Stimulated activated CD4-positive, alpha-beta T cell treated with anti-CD3 and anti-CD28 coated beads, TNF-alpha, amount 100 ng/mL, for 48 hours (primary cell): ENCODE results near the gene JOSD2.

Experiments
- DNase-seq, 3 donors: peaks; one replicate each; pipeline ENCODE4 v3.0.0-alpha.2; 2020; ENCODE audit warnings: low read depth in 3 of 3

JOSD2 gene, protein sequence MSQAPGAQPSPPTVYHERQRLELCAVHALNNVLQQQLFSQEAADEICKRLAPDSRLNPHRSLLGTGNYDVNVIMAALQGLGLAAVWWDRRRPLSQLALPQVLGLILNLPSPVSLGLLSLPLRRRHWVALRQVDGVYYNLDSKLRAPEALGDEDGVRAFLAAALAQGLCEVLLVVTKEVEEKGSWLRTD

DNA sequence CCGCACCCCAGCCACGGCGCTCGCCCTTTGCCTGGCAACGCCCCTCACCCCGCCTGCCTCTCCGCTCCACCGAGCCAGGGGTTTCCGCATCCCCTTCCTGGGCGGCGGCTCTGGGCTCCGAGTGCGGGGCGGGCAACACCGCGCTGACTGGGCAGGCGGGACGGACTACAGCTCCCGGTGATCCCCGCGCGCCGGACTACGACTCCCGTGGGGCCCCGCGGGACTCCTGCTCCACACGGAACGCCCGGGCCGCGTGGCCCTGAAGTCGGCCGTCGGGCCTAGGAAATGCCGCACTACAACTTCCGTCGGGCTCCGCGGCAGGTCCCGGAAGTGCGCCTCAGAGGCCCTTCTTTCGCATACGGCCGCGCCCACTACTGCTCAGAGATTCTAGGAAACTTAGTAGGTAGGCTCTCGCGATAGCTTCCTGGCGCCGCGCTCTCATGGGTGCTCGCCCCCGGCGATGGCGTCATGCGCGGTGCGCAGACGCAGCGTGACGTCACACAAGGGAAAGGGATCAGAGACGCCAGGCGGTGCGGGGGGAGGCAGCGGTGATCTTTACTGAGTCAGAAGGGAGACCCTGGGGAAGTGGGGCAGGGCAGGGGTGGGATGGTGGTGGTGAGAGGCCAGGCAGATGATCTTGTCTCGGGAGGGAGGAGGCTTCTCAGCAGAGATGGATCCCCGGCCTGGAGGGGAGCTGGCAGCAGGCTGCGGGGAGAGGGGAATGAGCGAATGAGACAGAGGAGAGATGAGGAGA is at the start of gene JOSD2:
Gene JOSD2 (minus strand): TSS at position 123 of the 754 bp plus-strand sequence. CDS start 760 bp downstream, outside the sequence.
- DNase-seq, result peak; percentile 91 to 97 (median 94)

DNA sequence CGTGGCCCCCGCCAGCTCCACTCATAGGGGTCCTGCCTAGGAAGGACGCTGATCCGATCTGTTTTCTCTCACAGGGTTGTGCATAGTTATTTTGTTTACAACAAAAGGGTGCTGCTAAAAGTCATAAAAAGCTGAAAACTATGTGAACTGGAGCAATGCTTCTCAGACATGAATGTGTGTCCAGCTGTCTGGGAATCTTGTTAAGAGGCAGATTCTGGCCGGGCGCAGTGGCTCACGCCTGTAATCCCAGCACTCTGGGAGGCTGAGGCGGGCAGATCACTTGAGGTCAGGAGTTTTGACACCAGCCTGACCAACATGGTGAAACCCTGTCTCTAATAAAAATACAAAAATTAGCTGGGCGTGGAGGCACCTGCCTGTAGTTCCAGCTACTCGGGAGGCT is 48.6 kb upstream of the JOSD2 start:
- no peak for DNase-seq

DNA sequence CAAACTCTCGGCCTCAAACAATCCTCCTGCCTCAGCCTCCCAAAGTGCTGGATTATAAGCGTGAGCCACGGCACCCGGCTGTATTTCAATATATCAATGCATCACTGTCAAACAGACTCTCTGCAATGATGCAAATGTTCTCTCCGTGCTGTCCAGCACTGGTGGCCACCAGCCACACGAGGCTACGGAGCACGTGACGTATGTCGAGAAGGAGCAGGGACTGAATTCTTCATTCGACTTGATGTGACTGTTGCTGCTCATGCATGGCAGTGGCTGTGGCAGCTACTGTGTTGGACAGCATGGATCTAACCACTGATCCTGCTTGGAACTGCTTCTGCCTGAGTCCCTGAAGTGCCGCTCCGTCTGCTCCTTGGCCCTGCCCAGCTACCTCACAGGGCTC is 47.5 kb upstream of the JOSD2 start:
- DNase-seq, result no peak

DNA sequence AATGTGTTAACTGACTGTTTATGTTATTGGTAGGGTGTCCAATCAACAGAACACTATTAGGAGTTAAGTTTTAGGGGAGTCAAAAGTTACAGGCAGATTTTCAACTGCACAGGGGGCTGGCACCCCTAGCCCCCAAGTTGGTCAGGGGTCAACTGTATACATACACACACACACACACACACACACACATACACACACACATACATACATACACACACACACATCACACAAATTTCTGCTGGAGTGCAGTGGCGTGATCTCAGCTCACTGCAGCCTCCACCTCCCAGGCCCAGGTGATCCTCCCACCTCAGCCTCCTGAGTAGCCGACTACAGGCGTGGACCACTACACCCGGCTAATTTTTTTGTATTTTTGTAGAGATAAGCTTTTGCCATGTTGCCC is 47.0 kb upstream of the JOSD2 start:
- no peak for DNase-seq

DNA sequence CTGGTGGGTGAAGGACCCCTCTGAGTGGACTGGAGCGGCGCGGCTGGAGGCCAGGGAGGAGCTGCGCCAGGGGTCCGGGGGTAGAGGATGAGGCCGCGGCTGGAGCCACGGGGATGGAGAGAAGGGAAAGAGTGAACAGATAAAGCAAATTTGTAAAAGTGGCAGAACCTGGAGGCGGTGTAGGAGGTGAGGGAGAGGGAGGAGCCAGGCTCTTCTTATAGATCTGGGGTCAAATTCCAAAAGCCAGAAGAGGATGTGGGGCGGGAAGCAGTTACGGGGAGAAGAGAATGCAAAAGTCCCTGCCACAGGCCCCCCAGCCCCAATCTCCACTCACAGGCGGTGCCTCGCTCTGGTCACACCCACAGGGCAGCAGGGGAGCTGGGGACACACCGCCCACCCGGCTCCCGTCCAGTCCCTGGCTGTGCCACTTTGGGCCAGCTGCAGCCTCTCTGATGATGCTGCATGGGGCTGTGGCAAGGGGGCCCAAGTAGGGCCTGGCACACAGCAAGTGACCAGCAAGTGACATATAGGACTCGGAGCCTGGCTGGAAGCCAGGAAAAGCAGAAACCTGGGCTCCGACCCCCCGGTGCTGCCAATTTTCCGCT is 46.1 kb upstream of the JOSD2 start:
- no peak for DNase-seq

DNA sequence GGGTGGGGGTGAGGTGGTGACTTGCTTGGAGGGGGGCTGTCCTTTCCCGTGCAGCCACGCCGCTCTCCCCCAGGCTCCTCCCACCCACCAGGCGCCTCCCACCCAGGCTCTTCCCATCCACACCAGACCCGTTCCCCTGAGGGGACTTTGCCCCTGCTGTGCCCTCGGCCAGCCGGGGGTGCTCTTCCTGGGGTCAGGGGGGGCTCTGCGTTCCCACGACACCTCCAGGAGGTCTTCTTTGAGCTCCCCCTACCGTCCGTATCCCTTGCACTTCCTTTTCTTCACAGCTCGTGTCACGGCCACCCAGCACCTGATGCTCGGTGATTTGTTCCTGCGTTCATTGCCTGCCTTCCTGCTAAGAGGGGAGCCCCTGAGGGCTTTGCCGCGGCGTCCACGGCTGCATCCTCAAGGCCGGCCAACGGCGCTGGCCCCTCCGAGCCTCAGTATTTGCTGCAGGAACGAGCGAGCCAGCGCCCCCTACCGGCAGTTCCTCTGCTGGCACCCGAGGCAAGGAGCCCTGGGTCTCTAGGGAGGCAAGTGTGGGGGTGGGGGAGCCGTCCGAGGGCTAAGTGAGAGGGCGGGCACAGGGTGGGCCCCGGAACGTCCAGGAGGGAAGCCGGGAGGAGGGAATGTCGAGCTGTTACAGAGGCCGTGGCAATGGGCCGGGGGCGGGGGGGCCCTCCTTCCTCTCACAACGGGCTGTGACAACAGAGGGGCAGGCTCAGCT is 45.5 kb upstream of the JOSD2 start:
- peak; percentile 53 to 76 (median 61) for DNase-seq

DNA sequence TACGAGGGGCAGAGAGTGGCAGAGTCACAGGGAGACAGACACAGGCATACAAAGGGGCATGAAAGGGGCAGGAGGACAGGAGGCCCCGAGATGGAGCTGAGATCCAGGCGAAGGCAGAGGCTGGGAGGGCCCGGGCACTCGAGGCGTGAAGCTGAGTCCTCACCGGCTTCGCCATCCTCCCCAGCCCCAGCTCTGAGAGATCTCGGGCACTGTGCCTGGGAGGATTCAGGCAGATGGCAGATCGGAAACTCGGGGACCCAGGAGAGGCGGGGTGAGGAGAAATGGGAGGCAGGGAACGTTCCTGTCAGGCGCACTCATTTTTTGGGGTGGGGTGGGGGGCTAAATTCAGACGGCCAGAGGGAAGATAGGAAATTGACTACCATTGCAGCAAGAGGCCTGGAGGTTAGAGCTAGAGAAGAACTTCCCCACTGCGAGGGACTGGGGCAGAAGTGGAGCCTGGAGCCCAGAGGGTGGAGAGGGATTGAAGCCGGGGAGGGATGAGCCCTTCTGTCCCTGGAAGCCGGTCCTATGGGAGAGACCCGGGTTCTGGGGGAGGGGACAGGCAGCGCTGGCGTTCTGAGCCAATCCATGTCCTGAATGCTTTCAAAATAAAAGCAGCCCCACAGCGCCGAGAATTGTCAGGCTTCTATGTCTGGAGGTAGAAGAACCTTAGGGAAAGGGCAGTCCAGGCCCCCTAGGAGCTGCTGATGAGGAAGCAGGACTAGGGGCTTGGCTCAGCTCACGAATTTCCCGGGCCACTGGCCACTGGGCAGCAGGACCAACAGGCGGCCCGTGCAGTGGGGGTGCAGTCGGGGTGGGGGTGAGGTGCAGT is 44.7 kb upstream of the JOSD2 start:
- DNase-seq, result no peak

DNA sequence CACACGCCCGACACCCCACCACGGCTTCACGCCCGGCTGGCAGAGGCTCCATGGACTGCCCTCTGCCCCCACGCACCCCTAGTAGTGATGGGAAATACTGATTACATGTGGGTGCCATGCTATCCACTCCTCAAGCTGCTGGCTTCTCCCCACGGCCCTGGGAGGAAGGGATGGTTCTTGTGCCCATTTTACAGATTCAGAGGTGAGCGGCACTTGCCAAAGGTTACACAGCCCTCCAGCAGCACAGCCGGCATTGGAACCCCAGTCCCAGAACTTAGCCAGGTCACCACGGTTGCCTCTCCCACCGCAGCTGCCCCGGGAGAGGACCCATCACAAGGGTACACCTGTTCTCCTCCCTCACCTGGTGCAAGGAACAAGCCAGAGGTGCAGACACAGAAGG is 44.0 kb upstream of the JOSD2 start:
- DNase-seq, result no peak

DNA sequence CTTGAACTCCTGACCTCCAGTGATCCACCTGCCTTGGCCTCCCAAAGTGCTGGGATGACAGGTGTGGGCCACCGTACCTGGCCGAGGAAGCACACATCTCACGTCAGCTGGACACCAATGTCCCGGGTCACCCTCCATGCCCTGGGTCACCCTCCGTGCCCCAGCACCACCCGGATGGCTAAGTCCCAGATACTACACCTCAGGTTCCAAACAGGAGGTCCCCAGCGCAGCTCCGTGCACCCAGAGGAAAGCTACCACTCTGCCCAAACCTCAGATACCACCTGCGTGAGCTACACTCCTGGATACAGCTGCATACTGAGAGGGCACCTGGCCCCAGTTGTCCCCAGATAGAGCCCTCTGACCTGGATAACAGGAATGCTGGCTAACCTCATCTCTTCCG is 43.2 kb upstream of the JOSD2 start:
- DNase-seq, result no peak

DNA sequence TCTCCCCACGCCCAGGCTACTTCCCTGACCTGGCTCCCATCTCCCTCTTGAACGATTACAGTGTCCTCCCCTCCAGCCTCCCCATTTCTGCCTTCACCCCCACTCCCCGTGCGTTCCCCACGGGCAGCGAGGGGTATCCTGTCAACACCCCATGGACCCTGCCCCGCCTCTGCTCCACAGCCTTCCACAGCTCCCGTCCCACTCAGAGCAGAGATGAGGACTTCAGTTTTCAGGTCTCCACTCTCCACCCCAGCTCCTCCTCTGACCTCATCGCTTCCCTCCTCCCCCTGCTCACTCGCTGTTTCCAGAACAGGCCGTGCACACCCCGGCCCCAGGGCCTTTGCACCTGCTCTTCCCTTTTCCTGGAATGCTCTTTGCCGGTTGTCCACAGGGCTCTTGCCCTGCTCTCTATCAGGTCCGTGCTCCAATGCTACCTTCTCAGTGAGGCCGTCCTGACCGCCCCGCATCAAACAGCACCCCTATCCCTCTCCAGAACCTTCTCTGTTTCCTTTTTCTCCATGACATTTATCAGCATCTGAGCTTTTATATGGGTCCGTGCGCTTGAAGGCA is 42.2 kb upstream of the JOSD2 start:
- DNase-seq, result no peak

DNA sequence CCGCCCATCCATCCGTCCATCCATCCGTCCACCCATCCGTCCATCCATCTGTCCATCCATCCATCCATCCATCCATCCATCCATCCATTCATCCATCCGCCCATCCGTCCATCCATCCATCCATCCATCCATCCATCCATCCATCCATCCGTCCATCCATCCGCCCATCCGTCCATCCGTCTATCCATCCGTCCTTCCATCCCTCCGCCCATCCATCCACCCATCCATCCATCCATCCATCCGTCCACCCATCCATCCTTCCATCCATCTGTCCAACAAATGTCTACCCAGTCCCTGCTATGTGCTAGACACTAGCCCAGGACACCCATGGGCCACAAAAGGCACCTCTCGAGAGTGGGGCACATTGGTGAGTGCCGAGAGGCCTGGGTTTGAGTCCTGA is 41.5 kb upstream of the JOSD2 start:
- DNase-seq, result no peak

DNA sequence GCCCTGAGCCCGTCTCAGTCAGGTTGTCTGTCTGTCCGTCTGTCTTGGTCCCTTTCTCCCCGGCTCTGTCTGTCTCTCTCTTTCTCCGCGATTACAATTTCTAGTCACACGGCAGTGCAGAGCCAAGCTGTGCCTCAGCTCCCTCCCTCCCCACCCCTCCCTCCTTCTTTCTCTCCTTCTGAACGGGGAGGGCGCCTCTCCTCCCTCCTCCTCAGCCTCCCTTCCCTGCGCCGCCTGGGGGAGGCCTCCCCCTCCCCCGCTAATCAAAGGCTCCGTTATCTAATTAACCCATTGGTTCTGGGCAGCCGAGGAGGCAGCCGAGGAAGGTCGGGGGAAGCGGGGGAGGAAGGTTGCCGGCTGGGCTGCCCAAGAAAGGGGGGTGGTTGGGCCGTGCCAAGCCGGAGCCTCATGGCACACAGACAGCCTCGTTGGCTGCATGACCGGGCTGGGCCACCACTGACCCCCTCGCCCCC is 40.8 kb upstream of the JOSD2 start:
- DNase-seq, result no peak

DNA sequence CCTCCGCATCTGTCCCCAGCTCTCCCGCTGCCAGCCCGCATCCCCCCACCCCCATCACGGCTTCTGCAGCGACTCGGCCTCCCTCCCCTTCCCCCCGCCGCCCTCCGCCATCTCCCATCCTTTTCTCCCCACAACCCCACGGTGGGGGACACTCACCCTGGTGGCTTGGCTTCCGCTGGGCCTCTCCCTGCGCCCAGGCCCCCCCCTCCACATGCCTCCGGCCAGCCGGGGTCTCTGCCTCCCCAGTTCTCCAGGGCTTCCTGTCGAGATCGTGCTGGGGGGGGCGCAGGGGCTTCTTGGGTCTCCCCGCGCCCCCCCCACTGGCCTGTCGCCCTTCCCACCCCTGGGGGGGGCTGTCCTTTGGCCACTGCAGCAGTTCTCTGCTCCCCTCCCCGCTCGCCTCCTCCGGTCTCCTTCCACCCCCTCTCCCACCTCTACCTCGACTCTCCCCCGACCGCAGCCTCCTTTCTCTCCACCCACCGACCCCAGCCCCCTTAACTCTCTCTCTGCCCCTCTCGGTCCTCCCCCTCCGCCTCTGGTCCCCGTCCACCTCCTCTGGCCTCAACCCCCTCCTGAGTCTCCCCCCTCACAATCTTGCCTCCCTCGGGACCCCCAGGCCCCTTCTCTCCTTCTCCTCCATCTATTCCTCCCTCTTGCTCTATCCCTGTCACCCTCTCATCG is 40.2 kb upstream of the JOSD2 start:
- no peak for DNase-seq

DNA sequence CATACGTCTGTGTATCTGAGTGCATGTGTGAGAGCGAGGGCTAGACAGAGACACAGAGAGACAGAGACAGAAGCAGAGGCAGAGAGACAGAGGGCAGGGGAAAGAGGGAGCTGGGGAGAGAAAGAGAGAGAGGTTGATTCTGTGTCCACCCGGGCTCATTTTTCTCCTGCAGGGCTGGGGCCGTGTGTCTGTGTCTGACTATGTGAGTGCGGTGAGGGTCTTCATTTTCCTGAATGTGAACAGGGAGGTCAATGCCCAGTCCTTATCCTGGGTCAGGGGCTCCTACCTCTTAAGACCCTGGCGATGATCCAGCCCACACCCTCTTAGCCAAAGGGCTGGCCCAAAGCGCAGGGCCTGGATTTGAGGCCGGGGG is 39.6 kb upstream of the JOSD2 start:
- no peak for DNase-seq

DNA sequence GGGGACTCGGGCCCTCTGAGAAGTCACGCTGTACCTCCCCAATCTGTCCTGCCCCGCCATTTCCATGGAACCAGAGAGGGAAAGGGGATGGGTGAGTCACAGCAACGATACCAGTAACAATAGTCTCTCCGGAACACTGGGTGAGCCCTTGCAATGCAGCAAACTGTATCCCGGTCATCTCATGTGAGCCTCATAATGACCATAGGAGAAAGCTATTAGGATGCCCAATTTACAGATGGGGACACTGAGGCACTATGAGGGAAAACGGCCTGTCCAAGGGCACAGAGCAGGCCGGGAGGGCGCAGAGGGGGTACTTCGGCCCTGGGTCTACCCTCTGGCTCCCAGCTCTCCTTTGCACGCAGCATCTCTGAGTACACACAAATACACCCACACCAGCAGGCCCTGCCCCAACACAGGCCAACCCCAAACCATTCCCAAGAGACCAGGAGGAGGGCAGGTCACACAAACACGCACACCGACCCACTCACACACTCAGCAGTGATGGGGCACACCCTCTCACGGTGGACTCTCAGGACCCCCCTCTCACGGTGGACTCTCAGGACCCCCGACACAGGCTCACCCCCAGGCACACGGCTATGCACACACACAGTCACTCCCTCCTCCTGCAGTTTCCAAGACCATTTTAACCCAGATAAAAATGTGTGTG is 39.1 kb upstream of the JOSD2 start:
- DNase-seq, result no peak

DNA sequence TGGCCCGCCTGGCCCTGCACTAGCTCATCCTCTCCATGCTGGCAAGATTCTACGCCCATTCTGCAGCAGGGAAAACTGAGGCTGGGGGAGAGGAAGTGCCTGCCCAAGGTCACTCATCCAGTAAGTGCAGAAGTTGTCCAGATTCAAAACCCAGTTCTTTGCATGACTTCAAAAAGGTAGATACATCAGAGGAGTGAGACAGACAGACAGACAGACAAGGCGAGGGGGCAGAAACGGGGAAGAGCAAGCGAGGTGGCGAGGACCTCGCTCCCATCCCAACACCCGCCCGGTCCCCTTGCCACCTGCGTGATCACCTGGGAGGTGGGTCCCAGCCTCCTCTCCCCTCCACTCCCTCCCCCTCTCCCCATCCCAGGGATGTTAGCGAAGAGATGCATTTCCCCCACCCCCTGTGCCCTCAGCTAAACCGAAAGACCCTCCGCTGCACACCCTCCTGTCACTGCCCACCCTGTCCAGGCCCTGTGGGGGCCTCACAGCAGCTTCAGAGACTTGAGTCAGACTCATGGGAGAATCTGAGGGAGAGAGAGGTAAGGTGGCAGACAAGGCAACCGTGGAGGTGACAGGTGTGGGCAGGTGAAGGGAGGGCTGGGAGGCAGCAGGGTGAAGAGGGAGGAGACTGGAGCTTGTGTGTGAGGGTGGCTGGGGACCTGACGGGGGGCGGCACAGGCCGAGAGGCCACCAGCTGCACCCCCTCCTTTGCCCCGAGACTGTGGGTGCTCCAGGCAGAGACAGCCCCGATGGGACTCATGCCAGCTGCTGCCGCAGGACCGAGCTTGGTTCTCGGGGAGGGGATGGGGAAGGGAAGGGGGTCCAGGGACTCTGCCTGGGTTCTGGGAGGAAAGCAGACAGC is 38.3 kb upstream of the JOSD2 start:
- DNase-seq, result no peak

DNA sequence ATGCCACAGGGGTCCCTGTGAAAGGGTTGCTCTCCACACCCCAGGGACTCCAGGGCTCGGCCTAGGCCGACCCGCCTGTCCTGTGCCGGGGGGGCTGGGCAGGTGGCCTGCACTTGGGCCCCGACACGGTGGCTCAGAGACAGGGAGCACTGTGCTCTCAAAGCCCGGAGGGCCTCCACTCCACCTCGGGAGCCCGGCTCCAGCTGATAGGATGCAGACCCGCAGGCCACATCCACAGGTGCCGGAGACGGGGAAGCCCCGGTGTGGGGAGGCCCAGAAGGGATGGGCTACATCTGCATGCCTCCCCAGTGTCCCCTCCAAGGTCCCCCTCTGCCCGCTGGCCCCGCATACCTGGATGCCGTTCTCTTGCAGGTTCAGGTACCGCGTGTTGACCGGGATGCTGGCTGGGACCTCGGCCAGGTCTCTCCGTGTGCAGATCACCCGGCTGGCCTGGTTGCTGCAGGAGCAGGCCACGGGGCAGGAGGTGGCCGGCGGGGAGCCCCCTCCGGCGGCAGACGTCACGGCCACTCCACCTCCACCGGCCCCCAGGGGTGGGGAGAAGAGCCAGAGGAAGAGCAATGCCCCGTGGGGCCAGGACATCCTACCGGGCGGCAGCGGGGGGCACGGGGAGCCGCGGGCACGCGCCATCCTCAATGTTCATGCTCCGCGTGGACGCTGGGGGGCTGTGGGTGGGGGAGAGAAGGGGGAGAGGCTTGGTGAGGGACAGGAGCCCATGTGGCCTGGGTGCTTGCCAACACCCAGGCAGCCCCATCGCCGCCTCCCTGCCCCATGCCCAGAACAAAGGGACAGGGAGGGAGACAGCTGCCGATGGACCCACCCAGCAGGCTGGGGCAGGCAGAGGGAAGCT is 37.4 kb upstream of the JOSD2 start:
- DNase-seq, result no peak
